ENCODE measurements around the gene RASA4.
"Not testable (repeated sequence)": the region's sequence is repeated elsewhere in the genome, so short reads cannot be mapped to it uniquely, and the experiment has no call there.

Gene RASA4

GRCh38 chr7:102616507-102617125 lies at the start of gene RASA4:
Gene RASA4 (minus strand): TSS chr7:102616756. CDS start chr7:102616689, 67 bp downstream.
- FAIRE-seq, result not testable (repeated sequence)

GRCh38 chr7:102664765-102665164 lies 48.2 kb upstream of the RASA4 start:
- not testable (repeated sequence) for FAIRE-seq

- not testable (repeated sequence) for FAIRE-seq
These were observed 33.4 kb upstream of the RASA4 start, which contains the start of gene SPDYE2B for GRCh38 chr7:102649924-102650323. Gene SPDYE2B (plus strand): TSS chr7:102650319. CDS start chr7:102652349, 2,030 bp downstream.

- FAIRE-seq, result not testable (repeated sequence)
These were observed 31.3 kb upstream of the RASA4 start for GRCh38 chr7:102647813-102648212.

- FAIRE-seq, result not testable (repeated sequence)
These were observed 26.8 kb upstream of the RASA4 start for GRCh38 chr7:102643404-102643803.

GRCh38 chr7:102642691-102643090 lies 26.1 kb upstream of the RASA4 start, which contains the start of gene UPK3BL1:
Gene UPK3BL1 (minus strand): TSS chr7:102642791. CDS start chr7:102642741, 50 bp downstream.
- not testable (repeated sequence) for FAIRE-seq

- FAIRE-seq, result not testable (repeated sequence)
These were observed 22.3 kb upstream of the RASA4 start for GRCh38 chr7:102638848-102639247.

GRCh38 chr7:102636956-102637355 lies 20.4 kb upstream of the RASA4 start:
- FAIRE-seq, result not testable (repeated sequence)

GRCh38 chr7:102635354-102635753 lies 18.8 kb upstream of the RASA4 start:
- FAIRE-seq, result not testable (repeated sequence)

- not testable (repeated sequence) for FAIRE-seq
These were observed 17.7 kb upstream of the RASA4 start for GRCh38 chr7:102634299-102634698.

- not testable (repeated sequence) for FAIRE-seq
These were observed 14.1 kb upstream of the RASA4 start for GRCh38 chr7:102630622-102631021.

- FAIRE-seq, result not testable (repeated sequence)
These were observed 10.8 kb upstream of the RASA4 start for GRCh38 chr7:102627271-102627904.

GRCh38 chr7:102618122-102618521 lies 1.6 kb upstream of the RASA4 start:
- not testable (repeated sequence) for FAIRE-seq

GRCh38 chr7:102615930-102616329 lies 626 bp downstream of the RASA4 start:
- not testable (repeated sequence) for FAIRE-seq

- not testable (repeated sequence) for FAIRE-seq
These were observed 1.7 kb downstream of the RASA4 start for GRCh38 chr7:102614873-102615272.

- not testable (repeated sequence) for FAIRE-seq
These were observed 2.2 kb downstream of the RASA4 start for GRCh38 chr7:102614346-102614697.

- FAIRE-seq, result not testable (repeated sequence)
These were observed 2.8 kb downstream of the RASA4 start for GRCh38 chr7:102613575-102614345.

GRCh38 chr7:102611675-102612325 lies 4.8 kb downstream of the RASA4 start:
- not testable (repeated sequence) for FAIRE-seq

- not testable (repeated sequence) for FAIRE-seq
These were observed 5.4 kb downstream of the RASA4 start for GRCh38 chr7:102611013-102611674.

- FAIRE-seq, result not testable (repeated sequence)
These were observed 6.1 kb downstream of the RASA4 start for GRCh38 chr7:102610441-102610840.

GRCh38 chr7:102609734-102610133 lies 6.8 kb downstream of the RASA4 start:
- FAIRE-seq, result not testable (repeated sequence)

GRCh38 chr7:102606848-102607247 lies 9.7 kb downstream of the RASA4 start:
- FAIRE-seq, result not testable (repeated sequence)

All from endometrium (tissue), 2 donors.